ENCODE measurements around the gene USO1.
A peak's percentile ranks its signal among the peaks of the same experiment; 100 is the strongest.
"Not testable (repeated sequence)": the region's sequence is repeated elsewhere in the genome, so short reads cannot be mapped to it uniquely, and the experiment has no call there.

The USO1 gene

DNA sequence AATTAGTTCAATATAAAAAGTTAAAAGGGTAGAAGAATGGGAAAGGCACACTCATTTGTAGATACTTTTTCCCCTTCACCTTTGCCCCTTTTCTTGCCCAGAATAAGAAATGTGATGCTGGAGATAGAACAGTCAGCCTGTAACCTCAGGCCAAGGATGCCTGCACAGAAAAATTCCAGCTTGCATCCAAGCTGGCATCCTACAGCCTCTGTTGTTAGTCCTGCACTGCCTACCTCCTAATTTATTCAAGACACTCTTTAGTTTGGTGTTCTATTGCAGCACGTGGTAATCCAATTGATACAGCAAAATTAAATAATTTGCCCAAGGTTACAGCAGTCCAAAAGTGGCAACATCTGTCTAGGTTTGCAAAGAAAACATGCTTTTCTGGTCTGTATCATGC lies 9.7 kb upstream of the USO1 start:
- DNase-seq (ENCODE audit: low read depth) = no peak

DNA sequence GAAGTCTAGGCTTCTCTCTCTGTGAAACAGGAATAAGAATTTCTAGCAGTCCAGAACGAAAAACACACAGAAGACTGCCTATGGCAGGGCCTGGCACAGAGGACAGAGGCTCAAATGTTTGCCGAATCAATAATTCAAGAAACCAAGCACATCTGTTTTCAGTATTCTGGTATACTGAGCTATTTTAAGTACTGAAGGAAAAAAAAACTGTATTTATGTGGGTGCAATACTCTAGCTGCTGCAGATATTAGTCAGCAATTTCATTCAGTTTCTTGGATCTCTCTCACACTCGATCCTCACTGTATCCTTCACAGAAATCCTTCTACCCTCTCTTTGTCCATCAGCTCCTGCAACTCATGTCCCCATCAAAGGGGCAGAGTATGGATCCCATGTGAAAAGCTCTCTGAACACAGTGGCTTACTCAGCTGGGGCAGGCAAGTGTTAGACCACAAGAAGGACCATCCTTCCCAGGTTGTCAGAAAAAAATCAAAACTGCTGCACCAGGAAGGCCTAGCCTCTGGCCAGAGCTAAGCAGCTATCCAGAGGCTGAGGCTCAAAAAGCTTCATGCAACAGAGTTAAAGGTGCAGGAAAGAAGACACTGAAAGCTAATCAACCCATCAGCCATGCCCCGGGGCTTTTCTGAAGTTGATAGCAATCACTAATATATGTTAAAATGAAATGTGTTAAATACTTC lies 9.1 kb upstream of the USO1 start:
- DNase-seq (ENCODE audit: low read depth) = no peak

DNA sequence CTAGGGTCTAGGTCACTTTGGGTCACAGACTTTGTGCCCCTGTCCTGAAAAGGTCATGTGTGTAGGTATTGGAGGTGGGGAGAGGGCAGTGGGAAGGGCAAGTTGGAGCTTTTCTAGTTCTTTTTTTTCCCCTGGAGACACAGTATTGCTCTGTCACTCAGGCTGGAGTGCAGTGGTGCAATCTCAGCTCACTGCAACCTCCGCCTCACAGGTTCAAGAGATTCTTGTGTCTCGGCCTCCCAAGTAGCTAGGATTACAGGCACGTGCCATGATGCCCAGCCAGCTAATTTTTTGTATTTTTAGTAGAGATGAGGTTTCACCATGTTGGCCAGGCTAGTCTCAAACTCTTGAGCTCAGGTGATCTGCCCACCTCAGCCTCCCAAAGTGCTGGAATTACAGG lies 8.3 kb upstream of the USO1 start:
- DNase-seq (ENCODE audit: low read depth) = not testable (repeated sequence)

DNA sequence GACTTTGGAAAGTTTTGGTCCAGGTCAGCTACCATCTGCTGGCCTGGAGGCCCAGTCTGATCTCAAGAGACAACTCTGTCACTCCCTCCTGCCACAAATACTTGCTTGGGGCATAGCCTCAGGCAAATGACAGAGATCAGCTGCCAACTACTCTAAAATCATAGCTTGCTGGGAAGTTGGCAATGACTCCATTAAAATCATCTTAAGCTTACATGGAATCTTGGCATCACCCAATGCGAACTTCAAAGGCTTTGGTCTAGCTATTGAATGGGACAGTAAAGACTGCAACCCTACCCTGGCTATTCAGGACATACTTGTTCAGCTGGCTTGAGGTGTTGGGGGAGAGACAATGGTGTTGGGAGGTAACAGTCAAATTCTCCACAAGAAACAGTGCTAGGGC lies 7.0 kb upstream of the USO1 start:
- no peak for DNase-seq (ENCODE audit: low read depth)

DNA sequence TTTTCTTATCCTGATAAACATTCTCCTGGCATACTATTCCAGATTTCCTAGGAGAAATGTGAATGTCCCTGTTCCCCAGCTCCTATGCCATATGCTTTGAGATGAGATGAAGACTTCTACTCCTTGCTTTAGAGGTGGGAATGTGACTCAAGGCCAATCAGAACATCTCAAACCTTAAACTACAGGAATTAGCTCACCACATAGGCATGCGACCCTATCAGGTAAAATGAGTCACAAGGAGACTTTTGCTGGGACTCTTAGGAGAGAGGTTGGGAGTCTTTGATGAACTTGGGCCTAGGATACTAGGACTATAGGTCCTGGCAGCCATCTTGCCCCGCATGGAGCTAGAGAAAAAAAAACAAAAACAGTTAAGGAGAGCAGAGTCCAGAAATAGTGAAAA lies 5.8 kb upstream of the USO1 start:
- no peak for DNase-seq (ENCODE audit: low read depth)

DNA sequence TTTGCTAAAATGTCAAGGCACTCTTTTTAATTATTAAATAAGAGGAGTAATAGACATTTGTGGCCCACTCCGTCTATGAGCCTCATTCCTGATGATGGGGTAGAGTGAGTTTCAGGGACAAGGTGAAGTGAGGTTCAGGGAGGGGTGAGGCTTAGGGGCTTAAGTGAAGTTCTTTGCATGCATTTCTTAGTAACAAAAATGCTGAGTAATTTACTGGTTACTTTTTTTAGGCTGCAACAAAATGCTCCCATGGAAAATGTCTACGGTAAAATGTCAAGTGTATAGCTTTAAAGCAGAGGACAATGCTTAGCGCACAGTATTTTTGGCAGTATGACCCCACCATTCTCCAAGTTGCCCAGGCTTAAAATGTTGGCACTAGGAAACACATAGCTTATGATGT lies 2.0 kb upstream of the USO1 start:
- no peak for DNase-seq (ENCODE audit: low read depth)

DNA sequence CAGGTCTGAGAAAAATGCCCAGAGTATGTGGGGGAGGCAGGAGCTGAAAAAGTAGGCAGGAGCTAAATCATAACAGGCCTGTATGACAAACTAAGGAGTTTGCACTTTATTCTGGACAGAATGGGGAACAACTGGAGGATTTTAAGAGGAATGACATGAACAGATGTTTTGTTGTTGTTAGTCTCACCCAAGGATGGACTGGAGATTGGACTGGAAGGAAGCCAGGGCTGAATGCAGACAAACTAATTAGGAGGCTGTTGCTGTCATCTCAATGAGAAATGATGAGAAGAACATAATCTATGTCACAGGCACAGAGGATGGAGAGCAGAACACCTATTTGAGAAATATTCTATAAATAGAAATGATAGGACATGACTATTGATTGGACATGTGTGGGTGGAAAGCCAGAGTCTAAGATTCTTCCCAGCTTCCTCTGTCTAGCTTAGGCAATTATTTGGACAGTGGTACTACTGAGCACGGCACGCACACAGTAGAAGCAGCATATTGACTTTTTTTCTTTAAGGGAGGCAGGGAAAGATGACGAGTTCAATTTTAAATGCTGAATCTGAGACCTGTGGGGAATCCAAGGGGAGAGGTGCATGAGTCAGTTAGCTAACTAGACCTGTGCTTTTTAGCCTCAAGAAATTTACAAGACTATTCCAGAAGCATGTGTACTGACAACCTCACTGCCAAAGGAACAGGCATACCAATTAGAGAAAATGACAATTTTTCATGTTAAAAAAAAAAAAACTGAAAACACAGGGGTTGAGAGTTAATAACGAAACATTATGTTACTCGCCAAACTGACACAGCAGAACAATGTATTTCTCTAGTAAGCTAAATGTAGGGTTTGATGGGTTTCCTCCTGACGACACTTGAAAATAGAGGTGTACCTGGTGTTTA lies 963 bp upstream of the USO1 start:
- DNase-seq (ENCODE audit: low read depth) = no peak

DNA sequence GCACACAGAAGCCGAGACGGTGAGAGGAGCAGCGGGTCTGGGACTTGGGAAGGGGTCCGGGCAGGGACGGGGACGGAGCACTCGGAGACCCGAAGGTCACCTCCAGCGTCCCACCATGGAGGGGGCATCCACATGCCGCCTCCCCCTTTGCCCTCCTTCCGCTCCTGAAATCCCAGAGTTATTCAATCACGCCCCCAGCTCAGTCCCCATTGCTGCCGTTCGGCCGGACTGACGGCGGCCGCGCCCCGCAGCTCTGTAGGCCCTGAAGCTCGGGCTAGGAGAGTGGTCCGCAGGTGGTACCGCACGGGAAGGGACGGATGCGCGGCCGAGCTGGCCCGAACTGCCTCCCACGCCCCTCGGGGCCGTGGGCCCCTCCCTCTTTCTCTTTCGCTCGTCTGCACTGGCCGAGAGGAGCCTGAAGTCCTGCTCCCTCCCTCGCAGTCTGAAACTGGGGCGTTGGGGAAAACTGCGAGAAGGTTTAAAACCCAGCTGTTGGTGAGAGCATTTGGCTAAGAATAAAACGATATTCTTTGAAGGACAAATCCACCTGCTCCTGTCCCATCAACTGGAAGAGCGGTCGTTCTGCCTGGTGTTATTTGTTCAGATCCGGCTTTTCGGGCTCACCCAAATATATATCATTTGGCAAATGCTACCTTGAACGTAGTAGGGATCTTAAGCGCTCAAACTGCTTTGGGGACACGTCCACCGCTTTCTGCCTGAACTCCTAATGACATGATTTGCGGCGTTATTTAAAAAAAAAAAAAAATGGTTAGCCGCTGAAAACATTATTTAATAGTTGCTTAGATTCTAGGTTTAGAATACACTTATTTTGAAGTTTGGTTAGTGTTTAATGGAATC lies 719 bp downstream of the USO1 start:
- peak; percentile 65 for DNase-seq (ENCODE audit: low read depth)

DNA sequence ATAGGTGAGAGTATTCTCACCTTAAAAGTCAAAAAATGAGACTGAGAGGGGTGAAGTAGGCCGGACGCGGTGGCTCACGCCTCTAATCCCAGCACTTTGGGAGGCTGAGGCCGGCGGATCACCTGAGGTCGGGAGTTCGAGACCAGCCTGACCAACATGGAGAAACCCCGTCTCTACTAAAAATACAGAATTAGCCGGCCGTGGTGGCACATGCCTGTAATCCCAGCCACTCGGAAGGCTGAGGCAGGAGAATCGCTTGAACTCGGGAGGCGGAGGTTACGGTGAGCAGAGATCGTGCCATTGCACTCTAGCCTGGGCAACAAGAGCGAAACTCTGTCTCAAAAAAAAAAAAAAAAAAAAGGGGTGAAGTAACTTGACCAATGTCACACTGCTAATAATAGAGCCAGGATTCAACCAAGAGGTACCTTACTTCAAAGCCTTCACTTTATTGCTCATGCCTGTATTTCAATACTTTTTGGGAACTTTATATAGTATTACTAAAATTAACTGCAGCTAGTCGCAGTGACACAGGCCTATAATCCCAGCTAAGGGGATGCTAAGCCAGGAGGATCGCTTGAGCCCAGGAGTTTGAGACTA lies 1.7 kb downstream of the USO1 start:
- DNase-seq (ENCODE audit: low read depth) = not testable (repeated sequence)

DNA sequence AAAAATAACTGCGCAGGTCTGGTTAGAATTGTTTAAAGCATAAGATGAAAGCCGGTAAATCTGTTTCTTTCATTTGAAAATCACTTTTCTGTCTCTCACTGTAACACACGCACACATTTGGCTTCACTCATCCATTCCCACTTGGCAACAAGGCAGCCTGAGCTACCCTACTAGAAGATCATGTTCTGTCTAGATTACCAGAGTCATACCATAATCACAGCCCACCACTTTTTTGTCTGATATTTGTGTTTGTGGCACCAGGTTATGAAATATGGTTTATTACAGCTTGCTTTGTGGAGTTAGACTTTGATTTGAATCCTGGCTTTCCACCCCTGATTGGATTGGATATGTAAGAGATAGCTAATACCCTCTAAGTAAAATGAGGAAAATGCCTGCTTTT lies 2.2 kb downstream of the USO1 start:
- DNase-seq (ENCODE audit: low read depth) = no peak

DNA sequence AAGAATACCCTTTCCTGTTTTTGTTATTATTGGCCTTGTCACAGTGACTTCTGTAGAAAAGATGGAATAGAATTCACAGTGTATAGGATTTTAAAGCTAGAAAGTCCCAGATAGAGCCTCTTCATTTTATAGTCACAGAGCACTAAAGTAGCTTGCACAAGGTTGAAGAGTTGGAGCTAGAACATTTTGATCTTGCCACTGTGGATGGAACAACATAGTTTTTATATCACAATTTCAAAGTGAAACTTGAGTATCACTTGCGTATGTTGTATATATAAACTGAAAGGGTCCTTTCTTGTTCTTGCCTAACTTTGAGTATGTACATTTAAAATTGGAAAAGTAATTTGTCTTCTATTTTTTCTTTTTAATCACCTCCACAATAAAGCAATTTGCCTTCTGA lies 2.7 kb downstream of the USO1 start:
- no peak for DNase-seq (ENCODE audit: low read depth)

DNA sequence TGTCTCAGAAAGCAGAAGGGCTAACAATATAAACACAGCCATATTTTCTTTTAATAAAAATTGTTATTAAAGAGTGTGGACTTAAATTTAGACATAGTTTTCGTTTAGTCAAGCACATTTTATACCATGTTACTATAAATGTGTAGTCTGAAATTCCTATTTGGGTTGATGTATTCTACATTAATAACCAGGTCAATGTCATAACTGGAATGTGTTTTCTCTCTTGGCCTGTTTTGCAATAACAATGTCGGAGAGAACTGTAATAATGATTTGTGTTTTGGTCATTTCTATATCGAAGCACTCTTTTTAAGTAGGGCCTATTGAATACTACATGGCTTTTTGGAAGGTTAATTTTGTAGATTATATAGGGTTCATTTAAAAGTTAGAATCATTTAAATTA lies 5.5 kb downstream of the USO1 start:
- no peak for DNase-seq (ENCODE audit: low read depth)

DNA sequence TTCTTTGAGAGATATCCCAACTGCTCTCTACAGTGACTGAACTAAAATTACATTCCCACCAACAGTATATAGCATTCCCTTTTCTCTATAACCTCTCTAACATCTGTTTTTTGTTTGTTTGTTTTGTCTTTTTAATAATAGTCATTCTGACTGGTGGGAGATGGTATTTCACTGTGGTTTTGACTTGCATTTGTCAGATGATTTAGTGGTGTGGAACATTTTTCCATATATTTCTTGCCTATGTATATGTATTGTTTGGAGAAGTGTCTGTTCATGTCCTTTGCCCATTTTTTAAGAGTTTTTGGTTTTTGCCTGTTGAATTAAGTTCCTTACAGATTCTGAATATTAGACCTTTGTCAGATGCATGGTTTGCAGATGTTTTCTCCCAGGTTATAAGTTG lies 9.0 kb downstream of the USO1 start:
- no peak for DNase-seq (ENCODE audit: low read depth)

DNA sequence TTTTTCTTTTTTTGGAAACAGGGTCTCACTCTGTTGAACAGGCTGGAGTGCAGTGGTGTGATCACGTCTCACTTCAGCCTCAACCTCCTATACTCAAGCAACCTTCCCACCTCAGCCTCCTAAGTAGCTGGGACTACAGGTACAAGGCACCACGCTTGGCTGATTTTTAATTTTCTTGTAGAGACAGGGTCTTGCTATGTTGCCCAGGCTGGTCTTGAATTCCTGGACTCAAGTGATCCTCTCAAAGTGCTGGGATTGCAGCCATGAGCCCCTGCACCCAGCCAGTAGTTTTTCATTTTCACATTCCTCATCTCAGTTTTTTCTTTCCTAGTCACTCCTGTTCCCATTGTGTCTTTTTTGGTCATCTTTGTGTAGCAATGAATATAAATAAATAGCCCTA lies 11.1 kb downstream of the USO1 start:
- DNase-seq (ENCODE audit: low read depth) = no peak

DNA sequence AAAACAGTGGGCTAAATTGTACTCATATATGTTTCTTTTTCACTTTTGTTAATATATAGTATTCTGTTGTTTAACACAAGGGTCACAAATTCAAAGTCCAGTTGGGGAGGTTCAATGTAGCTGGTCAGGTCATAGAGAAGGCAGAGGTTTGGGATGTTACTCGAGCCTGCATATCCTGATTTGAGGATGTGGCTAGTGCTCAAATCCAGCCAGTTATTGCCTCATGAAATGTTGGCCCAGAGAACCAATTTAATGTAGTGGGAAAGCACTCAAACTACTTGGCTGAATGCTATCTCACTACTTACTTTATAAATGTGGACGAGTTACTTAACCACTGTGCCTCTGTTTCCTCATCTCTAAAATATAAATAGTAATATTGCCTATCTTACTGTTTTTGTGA lies 12.5 kb downstream of the USO1 start:
- no peak for DNase-seq (ENCODE audit: low read depth)

DNA sequence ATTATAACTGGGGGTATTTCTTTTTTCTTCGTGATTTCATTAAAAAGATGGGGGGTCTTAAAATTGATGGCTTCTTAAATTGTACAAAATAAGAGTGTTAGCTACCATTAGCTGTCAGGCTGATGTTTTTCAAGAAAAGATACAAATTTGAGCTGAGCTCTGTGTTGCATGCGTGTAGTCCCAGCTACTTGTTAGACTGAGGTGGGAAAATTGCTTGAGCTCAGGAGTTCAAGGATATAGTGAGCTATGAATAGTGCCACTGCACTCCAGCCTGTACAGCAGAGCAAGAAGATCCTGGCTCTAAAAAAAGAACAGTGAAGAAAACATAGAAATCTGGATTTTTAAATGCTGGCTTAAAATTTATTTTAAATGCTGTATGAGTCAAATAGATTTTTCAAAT lies 13.0 kb downstream of the USO1 start:
- DNase-seq (ENCODE audit: low read depth) = no peak

DNA sequence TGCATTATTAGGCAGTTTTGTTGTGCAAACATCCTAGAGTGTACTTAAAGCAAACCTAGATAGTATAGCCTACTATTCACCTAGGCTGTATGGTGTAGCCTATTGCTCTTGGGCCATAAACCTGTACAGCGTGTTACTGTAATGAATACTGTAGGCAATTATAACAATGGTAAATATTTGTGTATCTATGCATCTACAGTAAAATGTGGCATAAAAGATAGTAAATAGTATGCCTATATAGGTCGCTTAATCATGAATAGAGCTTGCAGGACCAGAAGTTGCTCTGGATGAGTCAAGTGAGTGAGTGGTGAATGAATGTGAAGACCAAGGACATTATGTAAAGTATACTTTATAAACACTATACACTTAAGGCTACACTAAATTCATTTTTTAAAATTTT lies 16.6 kb downstream of the USO1 start:
- DNase-seq (ENCODE audit: low read depth) = no peak

DNA sequence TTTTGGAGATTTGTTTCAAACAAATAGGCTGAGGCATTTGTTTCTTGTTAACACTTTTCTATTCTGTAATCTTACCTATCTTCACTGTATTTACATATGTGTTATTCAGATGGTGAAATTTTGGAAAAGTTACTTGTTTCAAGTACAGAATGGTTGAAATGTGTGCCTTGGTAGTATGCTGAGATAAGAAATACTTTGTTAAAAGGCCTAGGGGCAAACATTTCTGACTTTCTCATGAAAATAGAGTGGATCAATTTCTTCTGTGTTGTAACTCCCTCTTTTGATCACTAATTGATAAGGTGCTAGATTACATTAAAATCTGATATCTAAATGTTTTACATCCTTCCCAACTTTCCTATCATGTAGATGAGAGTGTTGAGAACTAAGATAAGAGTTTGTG lies 18.1 kb downstream of the USO1 start:
- no peak for DNase-seq (ENCODE audit: low read depth)

DNA sequence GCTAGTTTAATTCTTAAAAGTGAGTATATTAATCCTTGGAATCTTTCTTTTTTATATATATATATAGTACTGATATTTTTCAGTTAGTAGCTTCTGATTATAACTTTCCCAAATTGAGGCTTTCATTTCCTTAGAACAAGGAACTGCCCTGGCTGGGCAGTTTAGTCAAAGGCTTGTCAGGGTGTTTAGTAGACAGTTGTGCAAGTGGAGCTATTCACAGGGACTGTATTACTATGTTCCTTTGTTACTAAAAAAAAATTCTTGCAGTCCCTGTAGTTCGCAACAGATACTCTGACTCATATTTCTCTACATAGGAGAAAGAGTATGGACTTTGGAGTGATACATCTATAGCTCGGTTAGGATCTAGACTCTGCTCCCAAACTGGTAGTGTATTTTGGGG lies 20.8 kb downstream of the USO1 start:
- DNase-seq (ENCODE audit: low read depth) = no peak

DNA sequence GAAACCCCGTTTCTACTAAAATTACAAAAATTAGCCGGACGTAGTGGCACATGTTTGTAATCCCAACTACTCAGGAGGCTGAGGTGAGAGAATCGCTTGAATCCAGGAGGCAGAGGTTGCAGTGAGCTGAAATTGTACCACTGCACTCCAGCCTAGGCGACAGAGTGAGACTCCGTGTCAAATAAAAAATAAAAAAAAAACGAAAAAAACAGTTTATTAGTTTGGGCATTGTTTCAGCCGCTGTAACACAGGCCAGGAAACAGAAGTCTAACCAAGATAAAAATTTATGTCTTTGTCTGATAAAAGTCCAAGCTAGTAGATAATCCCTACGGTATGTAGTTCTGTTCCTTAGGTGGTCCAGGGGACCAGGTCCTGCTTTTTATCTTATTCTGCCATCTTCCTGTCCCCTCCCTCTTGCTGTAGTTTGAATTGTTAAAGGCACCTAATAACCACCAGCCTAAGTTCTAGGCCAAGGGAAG lies 21.4 kb downstream of the USO1 start:
- no peak for DNase-seq (ENCODE audit: low read depth)

DNA sequence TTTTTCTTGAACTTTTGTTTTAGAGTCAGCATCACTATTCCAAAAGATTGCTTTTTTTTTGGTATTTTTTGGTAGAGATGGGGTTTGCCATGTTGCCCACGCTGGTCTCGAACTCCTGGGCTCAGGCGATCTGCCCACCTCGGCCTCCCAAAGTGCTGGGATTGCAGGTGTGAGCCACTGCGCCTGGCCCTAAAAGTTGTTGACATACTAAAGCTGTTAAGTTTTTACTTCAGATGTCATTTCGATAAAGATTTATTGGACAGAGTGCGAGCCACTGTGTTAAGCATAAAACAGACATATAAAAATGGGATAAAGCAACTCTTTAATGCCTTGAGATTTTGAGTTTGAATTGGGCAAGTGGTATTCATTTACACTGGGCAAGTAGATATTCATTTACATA lies 28.3 kb downstream of the USO1 start:
- DNase-seq (ENCODE audit: low read depth) = no peak

DNA sequence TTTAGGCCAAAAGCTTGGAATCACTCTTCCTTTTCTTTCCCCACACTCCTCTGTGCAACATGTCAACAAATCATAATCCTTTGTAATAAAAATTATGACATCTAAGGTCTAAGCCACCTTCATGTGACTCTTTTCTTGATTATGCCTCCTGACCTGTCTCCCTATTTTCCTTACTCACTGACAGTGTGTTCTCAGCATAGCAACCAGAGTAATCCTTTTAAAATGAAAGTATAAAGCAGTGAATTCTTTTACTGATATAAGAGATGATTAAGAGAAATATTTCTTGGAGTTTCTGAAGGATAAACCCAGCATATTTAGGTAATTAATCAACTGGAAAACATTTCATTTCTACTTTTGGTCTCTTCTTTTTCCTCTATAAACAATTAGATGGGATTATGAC lies 44.7 kb downstream of the USO1 start:
- no peak for DNase-seq (ENCODE audit: low read depth)
